Stimulated activated CD8-positive, alpha-beta memory T cell treated with anti-CD3 and anti-CD28 coated beads, Interleukin-7, amount 100 ng/mL, for 48 hours (primary cell): ENCODE data around the gene GJB5.

Experiments
- DNase-seq, 2 donors: peaks; one replicate each; pipeline ENCODE4 v3.0.0-alpha.2; 2020; ENCODE audit warnings: low read depth in 1 of 2; ENCODE audit errors: extremely low read depth in 1 of 2

The GJB5 gene

GRCh38 chr1:34744851-34745250 lies 10.0 kb upstream of the GJB5 start:
- DNase-seq, result no peak

- DNase-seq, result no peak
Observed at GRCh38 chr1:34745666-34746065, 9.2 kb upstream of the GJB5 start.

- no peak for DNase-seq
Observed at GRCh38 chr1:34746101-34746500, 8.7 kb upstream of the GJB5 start.

GRCh38 chr1:34746785-34747637 lies 7.8 kb upstream of the GJB5 start:
- DNase-seq, result no peak

GRCh38 chr1:34747638-34747941 lies 7.3 kb upstream of the GJB5 start:
- no peak for DNase-seq

GRCh38 chr1:34749992-34750391 lies 4.9 kb upstream of the GJB5 start:
- DNase-seq, result no peak

- no peak for DNase-seq
Observed at GRCh38 chr1:34750610-34751009, 4.2 kb upstream of the GJB5 start.

- no peak for DNase-seq
Observed at GRCh38 chr1:34753163-34753562, 1.7 kb upstream of the GJB5 start.

- no peak for DNase-seq
Observed at GRCh38 chr1:34755961-34756360, 1.1 kb downstream of the GJB5 start.

- DNase-seq, result no peak
Observed at GRCh38 chr1:34757386-34757785, 2.5 kb downstream of the GJB5 start.

GRCh38 chr1:34758751-34759150 lies 3.9 kb downstream of the GJB5 start:
- no peak for DNase-seq

- no peak for DNase-seq
Observed at GRCh38 chr1:34759503-34760357, 4.9 kb downstream of the GJB5 start, which contains the start of gene GJB4. GJB4 (plus strand) TSS chr1:34759740; CDS start chr1:34761255, 1,515 bp downstream.

GRCh38 chr1:34761176-34761761 lies 6.4 kb downstream of the GJB5 start:
- DNase-seq, result no peak

- no peak for DNase-seq
Observed at GRCh38 chr1:34761776-34762307, 7.0 kb downstream of the GJB5 start.

- no peak for DNase-seq
Observed at GRCh38 chr1:34762474-34763141, 7.8 kb downstream of the GJB5 start.

GRCh38 chr1:34763142-34763781 lies 8.4 kb downstream of the GJB5 start:
- DNase-seq, result no peak

- DNase-seq, result no peak
Observed at GRCh38 chr1:34768856-34769255, 14.0 kb downstream of the GJB5 start.

GRCh38 chr1:34770891-34771504 lies 16.2 kb downstream of the GJB5 start:
- DNase-seq, result no peak

GRCh38 chr1:34771573-34772371 lies 16.9 kb downstream of the GJB5 start:
- no peak for DNase-seq
